Measurements from ENCODE around the gene ERC1. TPM values are rescaled to one million over a fixed set of nuclear protein-coding genes. Genes with fewer than 3 reads are reported as not detected.

Gene ERC1
- 10 to 100 TPM; 36.8 to 40.8 (median 37.5) TPM for polyA plus RNA-seq (ENCODE audit: insufficient read length in 4 of 4)

DNA sequence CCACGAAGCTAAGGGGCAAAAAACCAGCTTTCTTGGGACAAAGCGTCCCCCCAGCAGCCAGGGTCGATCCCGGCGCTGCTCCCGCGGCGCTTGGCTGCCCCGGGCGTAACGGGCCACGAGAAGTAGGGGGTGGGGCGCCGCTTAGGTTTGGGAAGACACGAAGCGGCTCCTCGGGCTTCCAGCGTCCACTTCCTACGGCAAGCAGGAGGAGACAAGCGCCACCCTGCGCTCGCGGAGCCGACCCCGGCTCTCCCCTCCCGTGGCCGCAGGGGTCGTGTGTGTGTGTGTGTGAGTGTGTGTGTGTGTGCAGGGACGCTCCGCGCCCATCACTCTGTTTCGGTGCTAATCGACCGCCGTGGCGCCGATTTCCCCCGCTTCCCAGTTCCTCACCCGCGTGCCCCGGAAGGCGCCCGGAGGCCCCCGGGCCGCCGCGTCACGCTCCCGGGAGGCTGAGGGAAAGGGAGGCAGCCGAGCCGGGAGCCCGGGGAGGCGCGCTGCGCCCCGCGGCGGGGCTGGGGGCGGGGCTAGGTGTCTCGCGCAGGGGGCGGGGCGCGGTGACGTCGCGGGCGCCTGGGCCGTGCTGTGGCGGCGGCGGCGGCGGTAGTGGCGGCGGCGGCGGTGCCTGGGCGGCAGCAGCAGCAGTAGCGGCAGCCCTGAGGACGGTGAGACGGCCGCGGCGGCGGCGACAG is at the start of gene ERC1:
ERC1 (plus strand) TSS at position 563 of the 689 bp plus-strand sequence. CDS start 36,681 bp downstream, outside the sequence.
- peak; percentile 75 to 83 (median 78) for DNase-seq (ENCODE audit: low read depth in 4 of 4, low spot score in 3 of 4)

DNA sequence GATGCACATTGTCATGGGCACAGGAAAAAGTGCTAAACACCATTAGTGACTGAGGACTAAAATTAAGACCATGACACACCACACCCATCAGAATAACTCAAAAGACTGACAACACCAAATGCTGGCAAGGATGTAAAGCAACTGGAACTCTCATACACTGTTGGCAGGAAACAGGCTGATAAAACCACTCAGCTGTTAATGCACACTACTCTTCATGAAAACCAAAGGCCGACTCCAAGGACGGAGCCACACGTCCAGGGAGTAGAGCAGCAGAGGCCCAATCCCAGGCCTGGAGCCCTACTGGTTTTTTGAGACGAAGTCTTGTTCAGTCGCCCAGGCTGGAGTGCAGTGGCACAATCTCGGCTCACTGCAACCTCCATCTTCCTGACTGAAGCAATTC is 48.0 kb upstream of the ERC1 start:
- no peak for DNase-seq (ENCODE audit: low read depth in 4 of 4, low spot score in 3 of 4)

DNA sequence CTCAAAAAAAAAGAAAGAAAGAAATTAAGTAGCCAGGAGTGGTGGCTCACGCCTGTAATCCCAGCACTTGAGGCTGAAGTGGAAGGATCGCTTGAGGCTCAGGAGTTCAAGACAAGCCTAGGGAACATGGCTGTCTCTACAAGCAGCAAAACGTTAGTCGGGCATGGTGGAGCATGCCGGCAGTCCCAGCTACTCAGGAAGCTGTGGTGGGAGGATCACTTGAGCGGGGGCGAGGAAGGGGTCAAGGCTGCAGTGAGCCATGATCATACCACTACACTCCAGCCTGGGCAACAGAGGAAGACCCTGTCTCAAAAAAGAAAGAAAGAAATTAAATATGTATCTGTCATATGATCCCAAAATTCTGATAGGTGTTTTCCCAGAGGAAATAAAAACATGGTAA is 46.8 kb upstream of the ERC1 start:
- DNase-seq (ENCODE audit: low read depth in 4 of 4, low spot score in 3 of 4) = no peak

DNA sequence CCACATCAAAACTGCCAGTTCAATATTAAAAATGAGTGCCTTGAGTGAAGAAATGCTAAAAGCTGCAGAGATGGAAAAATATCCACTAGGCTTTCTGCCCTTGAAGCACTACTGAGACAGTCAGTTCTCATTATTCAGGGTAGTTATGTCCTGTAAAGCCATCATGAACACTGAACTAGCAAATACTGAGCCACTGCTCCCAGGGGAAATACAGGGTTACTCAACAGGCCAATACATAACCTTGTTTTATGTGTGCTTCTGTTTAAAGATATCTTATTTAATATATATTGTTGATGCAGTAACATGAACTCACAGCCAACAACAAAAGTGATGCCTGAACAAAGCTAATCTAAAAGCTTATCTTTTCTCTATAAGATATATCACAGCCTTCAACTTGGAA is 44.8 kb upstream of the ERC1 start:
- no peak for DNase-seq (ENCODE audit: low read depth in 4 of 4, low spot score in 3 of 4)

DNA sequence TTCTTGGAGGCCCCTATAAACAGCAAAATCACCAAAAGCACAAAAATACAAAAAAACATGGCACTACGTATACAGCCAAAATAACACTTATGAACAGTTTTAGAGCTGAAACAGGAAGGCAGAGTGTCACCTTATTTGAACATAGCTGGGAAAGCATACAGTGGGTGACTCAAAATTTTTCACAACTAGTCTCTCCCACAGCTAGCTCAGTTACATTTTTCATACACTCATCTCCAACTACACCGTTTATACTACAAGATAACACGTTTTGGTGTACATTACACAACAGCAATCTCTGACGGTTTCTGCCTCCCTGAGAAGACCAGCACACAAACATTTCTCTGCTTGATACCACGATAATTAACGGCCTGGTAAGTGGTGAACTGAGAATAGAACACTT is 44.4 kb upstream of the ERC1 start:
- DNase-seq (ENCODE audit: low read depth in 4 of 4, low spot score in 3 of 4) = no peak

DNA sequence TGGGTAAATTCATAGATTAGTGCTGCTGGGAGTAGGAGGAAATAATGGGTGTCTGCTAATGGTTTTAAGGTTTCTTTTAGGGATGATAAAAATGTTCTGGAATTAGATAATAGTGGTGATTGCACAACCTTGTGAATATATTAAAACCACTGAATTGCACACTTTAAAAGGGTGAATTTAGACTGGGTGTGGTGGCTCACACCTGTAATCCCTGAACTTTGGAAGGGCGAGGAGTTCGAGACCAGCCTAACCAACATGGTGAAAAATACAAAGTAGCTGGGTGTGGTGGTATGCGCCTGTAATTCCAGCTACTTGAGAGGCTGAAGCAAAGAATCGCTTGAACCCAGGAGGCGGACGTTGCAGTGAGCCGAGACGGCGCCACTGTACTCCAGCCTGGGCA is 42.8 kb upstream of the ERC1 start:
- no peak for DNase-seq (ENCODE audit: low read depth in 4 of 4, low spot score in 3 of 4)

DNA sequence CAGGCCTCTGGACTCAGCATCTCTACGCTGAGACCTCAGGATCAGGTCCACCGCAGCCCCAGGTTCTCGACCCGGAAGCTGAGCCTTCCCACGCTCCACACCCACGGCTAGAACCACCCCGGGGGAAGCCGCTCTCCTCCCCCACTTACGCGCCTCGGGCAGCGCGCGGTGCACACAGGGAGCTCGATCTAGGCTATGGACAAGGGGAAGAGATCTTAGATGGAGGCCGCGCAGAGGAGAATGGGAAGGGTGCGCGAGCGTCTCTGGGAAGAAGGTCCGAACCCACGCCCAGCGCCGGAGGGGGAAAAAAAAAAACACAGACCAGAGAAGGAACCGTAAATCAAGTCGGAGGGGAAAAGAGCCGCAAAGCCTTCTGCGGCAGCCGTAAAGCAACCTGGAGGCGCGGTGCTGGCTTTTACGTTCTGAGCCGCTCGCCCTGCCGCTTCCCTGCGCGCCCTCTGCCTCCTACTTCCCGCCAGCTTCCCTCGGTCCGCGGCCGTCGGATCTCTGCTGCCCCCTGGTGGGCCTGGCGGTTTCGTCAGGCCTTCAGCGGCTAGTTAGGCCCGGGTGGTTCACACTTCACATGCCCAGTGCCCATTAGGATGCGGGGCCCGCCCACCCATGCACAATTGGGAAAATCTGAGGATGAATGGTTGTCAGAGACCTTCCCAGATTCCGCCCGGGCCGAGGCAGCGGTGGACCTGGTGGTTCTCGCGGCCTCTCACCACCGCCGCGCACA is 41.4 kb upstream of the ERC1 start, which contains the start of gene RAD52:
RAD52 (minus strand) TSS at position 242 of the 739 bp plus-strand sequence. CDS start 16,636 bp downstream, outside the sequence.
- peak; percentile 95 to 99 (median 98) for DNase-seq (ENCODE audit: low read depth in 4 of 4, low spot score in 3 of 4)

DNA sequence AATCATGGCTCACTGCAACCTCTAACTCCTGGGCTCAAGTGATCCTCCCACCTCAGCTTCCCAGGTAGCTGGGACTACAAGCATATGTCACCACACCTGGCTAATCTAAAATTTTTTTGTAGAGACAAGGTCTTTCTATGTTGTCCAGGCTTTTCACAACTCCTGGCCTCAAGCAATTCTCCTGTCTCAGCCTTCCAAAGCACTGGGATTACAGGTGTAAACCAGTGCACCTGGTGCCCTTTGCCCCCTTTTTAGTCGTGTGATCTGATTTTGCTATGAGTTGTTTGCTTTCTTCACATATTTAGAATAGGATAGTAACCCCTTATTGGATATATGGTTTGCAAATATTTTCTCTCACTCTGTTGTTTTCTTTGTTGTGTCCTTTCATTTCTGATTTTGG is 39.8 kb upstream of the ERC1 start:
- no peak for DNase-seq (ENCODE audit: low read depth in 4 of 4, low spot score in 3 of 4)

DNA sequence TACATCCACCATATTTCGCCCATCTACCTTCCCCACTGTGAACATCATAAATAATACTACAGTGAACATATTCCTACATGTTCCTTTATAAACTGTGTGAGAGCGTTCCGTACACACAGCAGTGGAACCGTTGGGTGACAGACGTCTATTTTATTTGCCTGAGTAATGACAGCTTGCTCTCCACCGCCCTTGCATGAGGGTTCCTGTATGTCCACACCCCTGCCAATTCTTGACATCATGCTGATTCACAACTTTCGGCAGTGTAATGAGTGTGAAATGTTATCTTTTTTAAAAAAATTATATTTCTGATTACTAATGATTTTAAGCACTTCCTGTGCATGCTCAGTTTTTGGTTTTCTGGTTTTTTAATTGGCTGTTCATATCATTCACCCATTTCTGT is 37.2 kb upstream of the ERC1 start:
- DNase-seq (ENCODE audit: low read depth in 4 of 4, low spot score in 3 of 4) = no peak

DNA sequence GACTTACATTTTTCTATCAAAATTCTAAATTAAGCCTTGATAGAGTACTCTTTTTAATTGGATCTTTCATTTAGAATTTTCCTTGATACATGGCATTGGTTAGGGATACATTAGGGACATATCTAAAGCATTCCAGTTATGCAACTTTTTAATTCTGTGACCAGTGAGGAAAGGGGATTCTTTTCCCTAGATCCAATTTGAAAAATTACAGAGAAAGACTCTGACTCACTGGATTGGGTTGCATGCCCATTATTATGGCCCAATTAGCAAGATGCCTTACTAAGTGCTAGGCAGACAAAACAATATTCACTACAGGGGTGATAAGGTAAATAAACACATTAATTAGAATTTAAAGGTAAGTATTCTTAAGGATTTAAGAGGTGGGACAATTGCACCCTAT is 36.3 kb upstream of the ERC1 start:
- DNase-seq (ENCODE audit: low read depth in 4 of 4, low spot score in 3 of 4) = no peak

DNA sequence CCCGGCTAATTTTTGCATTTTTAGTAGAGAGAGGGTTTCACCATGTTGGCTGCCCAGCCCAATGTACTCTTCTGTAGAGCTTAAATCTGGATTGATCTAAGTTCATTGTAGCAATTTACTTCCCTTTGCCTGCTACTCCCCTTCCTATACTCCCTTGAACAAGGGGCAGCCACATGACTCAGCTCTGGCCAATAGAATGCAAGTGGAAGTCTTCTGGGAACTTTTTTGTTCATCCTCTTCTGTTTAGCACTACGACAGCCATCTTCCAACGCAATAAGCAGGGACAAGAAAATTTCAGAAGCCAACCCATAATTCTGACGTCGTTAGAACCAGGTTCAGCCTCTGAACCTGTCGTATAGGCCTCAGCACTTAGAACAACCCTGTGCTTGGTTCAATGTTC is 35.1 kb upstream of the ERC1 start:
- no peak for DNase-seq (ENCODE audit: low read depth in 4 of 4, low spot score in 3 of 4)

DNA sequence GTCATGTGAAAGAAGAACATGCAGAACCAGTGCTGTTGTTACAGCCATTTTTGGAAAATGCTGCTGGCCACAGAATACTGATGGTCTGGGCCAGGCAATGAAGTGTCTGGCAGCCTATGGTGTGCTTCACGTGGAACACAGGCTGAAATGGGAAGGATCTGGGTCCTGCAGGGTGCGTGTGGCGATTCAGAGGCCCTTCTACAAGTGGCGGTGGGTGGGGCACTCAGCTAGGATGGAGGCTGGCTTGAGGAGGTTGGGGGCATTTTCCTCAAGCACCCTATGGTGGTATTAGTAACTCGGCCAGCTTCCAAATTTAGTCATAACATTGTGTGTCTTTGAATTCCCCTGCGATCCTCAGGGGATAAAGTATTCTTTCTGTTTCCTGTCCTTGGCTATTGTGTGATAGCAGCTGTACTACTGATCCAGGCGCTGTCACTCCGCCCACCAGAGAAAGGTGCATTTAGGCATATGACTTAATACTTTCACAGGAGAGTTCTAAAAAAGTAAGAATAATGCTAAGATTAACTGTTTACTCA is 32.4 kb upstream of the ERC1 start:
- DNase-seq (ENCODE audit: low read depth in 4 of 4, low spot score in 3 of 4) = no peak

DNA sequence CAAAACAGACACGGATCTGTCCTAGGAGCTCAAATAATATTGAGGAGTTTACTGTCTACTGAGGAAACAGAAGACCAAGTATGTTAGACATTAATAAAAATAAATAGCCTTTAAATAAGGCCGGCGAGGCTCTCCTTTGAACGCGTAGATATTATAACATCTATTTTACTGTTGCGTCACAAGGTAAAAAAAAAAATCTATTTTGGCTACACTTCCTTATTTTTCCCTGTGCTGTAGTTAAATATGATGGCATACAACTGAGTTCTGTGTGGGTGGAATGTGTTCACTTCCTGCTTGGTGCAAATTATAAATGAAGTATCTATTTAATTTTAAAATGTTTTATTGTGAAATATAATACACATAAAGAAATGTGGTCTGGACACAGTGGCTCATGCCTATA is 24.3 kb upstream of the ERC1 start:
- DNase-seq (ENCODE audit: low read depth in 4 of 4, low spot score in 3 of 4) = no peak

DNA sequence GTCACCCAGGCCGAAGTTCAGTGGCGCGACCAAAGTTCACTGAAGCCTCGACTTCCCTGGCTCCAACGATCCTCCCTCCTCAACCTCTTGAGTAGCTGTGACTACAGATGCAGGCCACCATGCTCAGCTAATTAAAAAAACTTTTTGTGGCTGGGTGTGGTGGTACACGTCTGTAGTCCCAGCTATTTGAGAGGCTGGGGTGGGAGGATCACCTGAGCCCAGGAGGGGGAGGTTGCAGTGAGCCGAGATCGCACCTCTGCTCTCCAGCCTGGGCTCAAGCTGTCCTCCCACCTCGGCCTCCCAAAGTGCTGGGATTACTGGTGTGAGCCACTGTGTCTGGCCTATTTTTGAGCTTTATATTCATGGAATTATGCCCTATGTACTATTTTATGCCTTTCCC is 23.4 kb upstream of the ERC1 start:
- no peak for DNase-seq (ENCODE audit: low read depth in 4 of 4, low spot score in 3 of 4)

DNA sequence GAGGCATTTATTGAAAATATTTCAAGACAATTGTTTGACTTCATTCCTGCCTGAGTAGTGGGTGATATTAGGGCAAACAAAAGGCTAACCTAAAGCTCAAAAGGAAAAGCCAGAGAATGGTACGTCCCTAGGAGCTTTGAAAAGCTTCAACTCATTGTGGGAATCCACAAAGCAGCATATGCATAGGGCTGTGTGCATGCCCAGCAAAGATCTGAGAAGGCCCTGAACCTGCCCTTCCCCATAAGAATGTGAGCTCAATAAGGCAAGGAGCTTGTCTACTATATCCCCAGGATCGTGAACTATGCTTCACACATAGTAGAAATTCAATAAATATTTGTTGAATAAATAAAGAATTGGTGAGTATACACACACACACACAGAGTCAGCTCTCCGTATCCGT is 22.5 kb upstream of the ERC1 start:
- DNase-seq (ENCODE audit: low read depth in 4 of 4, low spot score in 3 of 4) = no peak

DNA sequence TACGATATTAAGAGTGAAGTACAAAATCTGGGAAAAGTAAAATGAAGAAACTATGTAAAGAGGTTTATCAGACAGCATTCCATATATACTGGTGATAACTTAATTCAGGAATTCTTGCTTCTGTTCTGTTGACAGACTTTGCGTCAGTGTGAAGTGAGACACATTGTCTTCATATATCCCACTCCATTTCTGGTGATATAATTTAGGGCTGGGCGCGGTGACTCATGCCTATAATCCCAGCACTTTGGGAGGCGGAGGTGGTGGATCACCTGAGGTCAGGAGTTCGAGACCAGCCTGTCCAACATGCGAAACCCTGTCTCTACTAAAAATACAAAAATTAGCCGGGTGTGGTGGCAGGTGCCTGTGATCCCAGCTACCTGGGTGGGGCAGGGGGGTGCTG is 21.2 kb upstream of the ERC1 start:
- no peak for DNase-seq (ENCODE audit: low read depth in 4 of 4, low spot score in 3 of 4)

DNA sequence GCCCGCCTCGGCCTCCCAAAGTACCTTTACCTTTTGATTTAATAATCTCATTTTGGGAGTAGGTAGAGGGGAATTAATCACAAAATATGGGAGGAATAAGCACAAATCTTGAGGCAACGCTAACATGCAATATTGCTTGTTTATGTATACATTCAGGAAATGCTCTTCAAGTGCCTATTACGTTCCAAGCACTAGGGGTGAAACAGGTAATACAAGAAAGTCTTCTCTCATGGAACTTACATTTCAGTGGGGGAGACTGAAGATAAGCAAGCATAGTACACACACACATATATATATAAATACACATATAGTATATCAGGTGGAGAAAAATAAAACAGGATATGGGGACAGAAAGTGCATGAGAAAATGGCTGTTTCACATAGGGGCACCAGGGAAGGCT is 19.0 kb upstream of the ERC1 start:
- no peak for DNase-seq (ENCODE audit: low read depth in 4 of 4, low spot score in 3 of 4)

DNA sequence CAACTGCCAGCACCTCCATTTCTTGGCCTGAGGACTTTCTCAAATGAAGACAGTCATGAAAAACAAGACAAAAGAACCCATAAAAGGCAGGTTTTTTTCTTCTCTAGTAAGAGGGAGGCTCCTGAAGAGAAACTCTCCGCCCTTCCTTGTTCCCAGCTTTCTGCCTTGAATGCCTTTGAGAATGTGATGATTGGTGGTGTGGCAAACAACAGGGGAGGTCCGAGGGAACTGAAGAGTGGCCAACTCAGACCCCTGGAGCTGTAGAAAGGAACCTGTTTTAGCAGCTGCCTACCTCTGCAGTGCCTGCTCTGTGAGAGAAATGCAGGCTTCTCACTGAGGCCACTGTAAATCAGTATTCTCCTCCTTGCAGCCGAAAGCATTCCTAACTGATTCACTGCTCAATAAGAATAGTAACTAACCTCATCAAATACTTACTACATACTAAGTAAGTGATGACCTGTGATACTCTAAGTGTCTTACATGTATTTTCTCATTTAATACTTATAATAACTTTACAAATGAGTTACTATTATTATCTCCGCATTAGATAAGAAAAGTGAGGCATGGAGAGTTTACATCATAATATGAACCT is 16.7 kb upstream of the ERC1 start:
- no peak for DNase-seq (ENCODE audit: low read depth in 4 of 4, low spot score in 3 of 4)

DNA sequence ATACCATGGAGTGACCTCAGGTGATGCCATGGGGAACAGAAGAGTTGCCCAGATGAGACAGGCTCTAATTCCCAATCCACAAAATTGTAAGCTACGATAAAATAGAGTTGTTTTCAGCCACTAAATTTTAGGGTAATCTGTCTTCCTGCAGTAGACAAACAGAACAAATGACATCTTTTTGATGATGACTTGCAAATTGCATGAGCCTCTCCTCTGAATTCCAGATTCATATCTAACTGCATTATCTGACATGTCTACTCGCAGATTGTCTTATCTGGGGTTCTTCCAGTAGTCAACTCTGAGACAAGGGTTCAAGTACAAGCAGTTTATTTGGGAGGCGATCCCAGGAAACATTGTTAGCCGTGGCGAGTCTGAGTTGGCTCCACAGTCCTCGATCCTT is 14.4 kb upstream of the ERC1 start:
- DNase-seq (ENCODE audit: low read depth in 4 of 4, low spot score in 3 of 4) = no peak

DNA sequence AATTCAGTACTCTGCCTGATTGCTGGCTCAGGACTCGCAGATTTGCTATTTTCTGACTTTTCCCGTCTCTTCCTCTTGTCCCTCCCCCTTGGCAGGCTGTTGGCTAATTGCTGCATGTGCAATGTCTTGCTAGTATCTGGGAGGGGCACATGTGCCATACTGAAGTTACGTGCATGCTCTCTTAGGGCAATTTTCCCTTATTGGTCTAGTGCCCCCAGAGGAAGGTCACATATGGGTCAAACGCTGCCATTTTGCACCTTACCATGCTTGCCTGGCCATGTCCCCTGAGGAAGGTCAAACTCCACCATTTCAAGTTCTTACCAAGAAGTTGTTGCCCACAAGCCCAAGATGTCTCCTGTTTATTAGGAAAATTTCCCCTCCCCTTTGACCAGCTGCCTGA is 13.9 kb upstream of the ERC1 start:
- DNase-seq (ENCODE audit: low read depth in 4 of 4, low spot score in 3 of 4) = no peak

DNA sequence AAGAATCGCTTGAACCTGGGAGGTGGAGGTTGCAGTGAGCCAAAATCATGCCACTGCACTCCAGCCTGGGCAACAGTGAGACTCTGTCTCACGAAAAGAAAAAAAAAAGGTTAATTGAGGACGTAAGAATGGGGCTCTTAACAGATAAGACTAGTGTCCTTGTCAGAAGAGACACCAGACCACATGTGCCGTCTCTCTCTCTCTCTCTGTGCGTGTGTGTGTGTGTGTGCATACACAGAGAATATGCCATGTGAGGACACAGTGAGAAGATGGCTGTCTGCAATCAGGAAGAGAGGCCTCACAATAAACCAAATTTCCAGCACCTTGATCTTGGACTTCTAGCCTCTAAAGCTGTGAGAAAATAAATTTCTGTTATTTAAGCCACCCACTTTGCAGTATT is 11.7 kb upstream of the ERC1 start:
- no peak for DNase-seq (ENCODE audit: low read depth in 4 of 4, low spot score in 3 of 4)

Data from right renal pelvis (tissue), 4 donors.